ENCODE measurements around the gene PFDN1. TPM values are rescaled to one million over a fixed set of nuclear protein-coding genes. Genes with fewer than 3 reads are reported as not detected.

Gene PFDN1
- total RNA-seq, 1 experiment from 2014 or later = 48.9 TPM

DNA sequence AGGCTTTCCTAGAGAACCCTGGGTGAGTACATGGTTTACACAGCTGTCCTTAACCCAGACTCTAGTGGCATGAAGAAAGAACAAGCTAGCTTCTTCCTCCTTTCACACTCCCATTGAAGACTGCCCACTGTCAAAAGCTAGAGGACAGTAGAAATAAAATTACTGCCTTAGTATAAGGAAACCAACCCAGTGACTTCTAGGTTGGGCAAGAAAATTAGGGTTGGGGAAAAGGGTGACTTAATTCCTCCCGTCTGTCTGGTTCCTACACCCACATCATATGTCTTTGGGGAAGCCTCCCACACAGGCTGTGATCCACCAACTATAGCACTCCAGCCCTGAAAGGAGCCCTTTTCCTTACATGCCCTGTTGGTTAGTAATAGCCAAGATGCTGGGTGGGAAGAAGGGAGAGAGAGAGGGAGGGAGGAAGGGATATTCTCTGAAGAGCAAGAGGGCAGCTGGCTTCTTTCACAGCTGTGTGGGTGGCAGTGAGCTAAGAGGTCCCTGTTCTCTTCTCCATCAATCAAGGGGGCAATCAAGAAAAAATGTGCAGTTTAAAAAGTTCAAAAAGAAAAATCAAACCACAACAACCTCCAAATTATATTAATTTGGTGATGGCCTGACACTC is 21.8 kb upstream of the PFDN1 start:
- Histone ChIP-seq H3K27ac (ENCODE audit: low read depth, low read length) (no peak overlapping the region), H3K4me1 (ENCODE audit: control insufficient read depth in 1 of 2, insufficient read depth in 2 of 2, low read length in 2 of 2) (peaks cover 12 to 25% of the 10 kb centered on the region in 2 experiments), H3K4me2 (ENCODE audit: low read length) (0 out of 2 replicates have a peak overlapping the region, but pooled peaks have one; percentile 58), H4K20me1 (ENCODE audit: insufficient read depth) (no peaks in the 10 kb centered on the region), H3K9me3 (ENCODE audit: control insufficient read depth in 1 of 2, insufficient read depth in 1 of 2, low read depth in 1 of 2, low read length in 2 of 2) (no peaks in the 10 kb centered on the region), H2AFZ (ENCODE audit: low read depth, low read length, poor library complexity, severe bottlenecking) (no peak overlapping the region), H3K9ac (ENCODE audit: low read length) (no peak overlapping the region), H3K27me3 (ENCODE audit: insufficient read depth, low read length) (no peaks in the 10 kb centered on the region), H3K79me2 (ENCODE audit: insufficient read depth, low read length) (no peaks in the 10 kb centered on the region), H3K36me3 (ENCODE audit: control insufficient read depth in 1 of 2, insufficient read depth in 2 of 2, low read length in 2 of 2) (no peaks in the 10 kb centered on the region), H3K4me3 (replicated peaks in 1 of 2; ENCODE audit: low read depth in 1 of 2, low read length in 2 of 2) (no peak overlapping the region), H3K9me2 (ENCODE audit: insufficient read depth) (no peaks in the 10 kb centered on the region)
- ChIA-PET POLR2A (no interaction called here), CTCF (interaction anchor here (1.0 kb wide), 1 partner anchor 85 kb away, joined by 3 read pairs; no protein-coding TSS in a partner anchor), RAD21 (ENCODE audit: low non-redundant PET in 1 of 2, low total read pairs in 2 of 2, uncharacterized antibody in 2 of 2, unreplicated experiment in 2 of 2) (no interaction called here)
- no TSS peak for BruUV-seq (replicated peaks)
- intact Hi-C loops (cut with micrococcal nuclease) = no loop called here
- no peak for DNase-seq (ENCODE audit: low read depth, low spot score)
- ATAC-seq = no peak
- TF ChIP-seq EZH2 (IDR thresholded peaks at IDR 0.05) (no peak), YY1 (IDR thresholded peaks at IDR 0.05; ENCODE audit: extremely low read depth, insufficient replicate concordance, low read depth, low read length) (no peak), CBX3 (IDR thresholded peaks at IDR 0.05; ENCODE audit: low read depth) (no peak), CEBPB (IDR thresholded peaks at IDR 0.05; ENCODE audit: low read depth) (no peak), ZNF274 (IDR thresholded peaks at IDR 0.05; ENCODE audit: low read depth, low read length) (no peak), POLR2A (IDR thresholded peaks at IDR 0.05; ENCODE audit: borderline replicate concordance, extremely low read depth, insufficient read depth, insufficient read length) (no peak), ELF1 (IDR thresholded peaks at IDR 0.05; ENCODE audit: borderline replicate concordance, low read depth) (no peak)
- TF ChIP-seq, protein P1, sequence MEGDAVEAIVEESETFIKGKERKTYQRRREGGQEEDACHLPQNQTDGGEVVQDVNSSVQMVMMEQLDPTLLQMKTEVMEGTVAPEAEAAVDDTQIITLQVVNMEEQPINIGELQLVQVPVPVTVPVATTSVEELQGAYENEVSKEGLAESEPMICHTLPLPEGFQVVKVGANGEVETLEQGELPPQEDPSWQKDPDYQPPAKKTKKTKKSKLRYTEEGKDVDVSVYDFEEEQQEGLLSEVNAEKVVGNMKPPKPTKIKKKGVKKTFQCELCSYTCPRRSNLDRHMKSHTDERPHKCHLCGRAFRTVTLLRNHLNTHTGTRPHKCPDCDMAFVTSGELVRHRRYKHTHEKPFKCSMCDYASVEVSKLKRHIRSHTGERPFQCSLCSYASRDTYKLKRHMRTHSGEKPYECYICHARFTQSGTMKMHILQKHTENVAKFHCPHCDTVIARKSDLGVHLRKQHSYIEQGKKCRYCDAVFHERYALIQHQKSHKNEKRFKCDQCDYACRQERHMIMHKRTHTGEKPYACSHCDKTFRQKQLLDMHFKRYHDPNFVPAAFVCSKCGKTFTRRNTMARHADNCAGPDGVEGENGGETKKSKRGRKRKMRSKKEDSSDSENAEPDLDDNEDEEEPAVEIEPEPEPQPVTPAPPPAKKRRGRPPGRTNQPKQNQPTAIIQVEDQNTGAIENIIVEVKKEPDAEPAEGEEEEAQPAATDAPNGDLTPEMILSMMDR (IDR thresholded peaks at IDR 0.05 in 2 of 3, conservative IDR thresholded peaks at IDR 0.05 in 1 of 3; ENCODE audit: borderline replicate concordance in 1 of 3, insufficient read depth in 1 of 3, low read depth in 2 of 3, low read length in 2 of 3) = no peak
- TF ChIP-seq, protein P2, sequence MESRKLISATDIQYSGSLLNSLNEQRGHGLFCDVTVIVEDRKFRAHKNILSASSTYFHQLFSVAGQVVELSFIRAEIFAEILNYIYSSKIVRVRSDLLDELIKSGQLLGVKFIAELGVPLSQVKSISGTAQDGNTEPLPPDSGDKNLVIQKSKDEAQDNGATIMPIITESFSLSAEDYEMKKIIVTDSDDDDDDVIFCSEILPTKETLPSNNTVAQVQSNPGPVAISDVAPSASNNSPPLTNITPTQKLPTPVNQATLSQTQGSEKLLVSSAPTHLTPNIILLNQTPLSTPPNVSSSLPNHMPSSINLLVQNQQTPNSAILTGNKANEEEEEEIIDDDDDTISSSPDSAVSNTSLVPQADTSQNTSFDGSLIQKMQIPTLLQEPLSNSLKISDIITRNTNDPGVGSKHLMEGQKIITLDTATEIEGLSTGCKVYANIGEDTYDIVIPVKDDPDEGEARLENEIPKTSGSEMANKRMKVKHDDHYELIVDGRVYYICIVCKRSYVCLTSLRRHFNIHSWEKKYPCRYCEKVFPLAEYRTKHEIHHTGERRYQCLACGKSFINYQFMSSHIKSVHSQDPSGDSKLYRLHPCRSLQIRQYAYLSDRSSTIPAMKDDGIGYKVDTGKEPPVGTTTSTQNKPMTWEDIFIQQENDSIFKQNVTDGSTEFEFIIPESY (IDR thresholded peaks at IDR 0.05; ENCODE audit: extremely low read depth, insufficient replicate concordance, low read length) = no peak
